ENCODE measurements around the gene ACER2.
A peak's percentile ranks its signal among the peaks of the same experiment; 100 is the strongest.
"Not testable (repeated sequence)": the region's sequence is repeated elsewhere in the genome, so short reads cannot be mapped to it uniquely, and the experiment has no call there.

ACER2 gene

GRCh38 chr9:19404283-19405075, 4.3 kb upstream of the ACER2 start:
- DNase-seq (ENCODE audit: low read depth, low spot score): no peak
- H3K4me3 ChIP-seq (ENCODE audit: low read length): no peak overlapping the region

GRCh38 chr9:19405771-19406170, 3.0 kb upstream of the ACER2 start:
- no peak for DNase-seq (ENCODE audit: low read depth, low spot score)
- H3K4me3 ChIP-seq (ENCODE audit: low read length): no peak overlapping the region

- DNase-seq (ENCODE audit: low read depth, low spot score): no peak
- no peak overlapping the region for H3K4me3 ChIP-seq (ENCODE audit: low read length)
Observed at GRCh38 chr9:19408316-19408692, 505 bp upstream of the ACER2 start.

- no peak for DNase-seq (ENCODE audit: low read depth, low spot score)
- H3K4me3 ChIP-seq (ENCODE audit: low read length): peak overlapping the region; percentile 89
Observed at GRCh38 chr9:19409401-19410194, 789 bp downstream of the ACER2 start.

- DNase-seq (ENCODE audit: low read depth, low spot score): no peak
- H3K4me3 ChIP-seq (ENCODE audit: low read length): peak overlapping the region; percentile 89; the same call in 1 of the 2 replicates
Observed at GRCh38 chr9:19410195-19410503, 1.3 kb downstream of the ACER2 start.

GRCh38 chr9:19410594-19410993, 1.8 kb downstream of the ACER2 start:
- DNase-seq (ENCODE audit: low read depth, low spot score): no peak
- no peak overlapping the region for H3K4me3 ChIP-seq (ENCODE audit: low read length)

- DNase-seq (ENCODE audit: low read depth, low spot score): no peak
- no peak overlapping the region for H3K4me3 ChIP-seq (ENCODE audit: low read length)
Observed at GRCh38 chr9:19411316-19411715, 2.5 kb downstream of the ACER2 start.

GRCh38 chr9:19413456-19413855, 4.6 kb downstream of the ACER2 start:
- DNase-seq (ENCODE audit: low read depth, low spot score); H3K4me3 ChIP-seq (ENCODE audit: low read length): not testable (repeated sequence)

- H3K4me3 ChIP-seq (ENCODE audit: low read length): no peak overlapping the region
- no peak for DNase-seq (ENCODE audit: low read depth, low spot score)
Observed at GRCh38 chr9:19416143-19416542, 7.3 kb downstream of the ACER2 start.

- no peak overlapping the region for H3K4me3 ChIP-seq (ENCODE audit: low read length)
- DNase-seq (ENCODE audit: low read depth, low spot score): no peak
Observed at GRCh38 chr9:19420877-19421276, 12.1 kb downstream of the ACER2 start.

- DNase-seq (ENCODE audit: low read depth, low spot score): no peak
- no peak overlapping the region for H3K4me3 ChIP-seq (ENCODE audit: low read length)
Observed at GRCh38 chr9:19423163-19423562, 14.4 kb downstream of the ACER2 start.

GRCh38 chr9:19424176-19424779, 15.5 kb downstream of the ACER2 start:
- H3K4me3 ChIP-seq (ENCODE audit: low read length): no peak overlapping the region
- no peak for DNase-seq (ENCODE audit: low read depth, low spot score)

- no peak overlapping the region for H3K4me3 ChIP-seq (ENCODE audit: low read length)
- DNase-seq (ENCODE audit: low read depth, low spot score): no peak
Observed at GRCh38 chr9:19429595-19429994, 20.8 kb downstream of the ACER2 start.

- DNase-seq (ENCODE audit: low read depth, low spot score): no peak
- no peak overlapping the region for H3K4me3 ChIP-seq (ENCODE audit: low read length)
Observed at GRCh38 chr9:19430201-19430760, 21.5 kb downstream of the ACER2 start.

GRCh38 chr9:19431361-19432171, 22.8 kb downstream of the ACER2 start:
- no peak overlapping the region for H3K4me3 ChIP-seq (ENCODE audit: low read length)
- no peak for DNase-seq (ENCODE audit: low read depth, low spot score)

GRCh38 chr9:19432473-19432872, 23.7 kb downstream of the ACER2 start:
- DNase-seq (ENCODE audit: low read depth, low spot score): no peak
- H3K4me3 ChIP-seq (ENCODE audit: low read length): no peak overlapping the region

GRCh38 chr9:19433729-19434128, 24.9 kb downstream of the ACER2 start:
- not testable (repeated sequence) for H3K4me3 ChIP-seq (ENCODE audit: low read length); DNase-seq (ENCODE audit: low read depth, low spot score)

GRCh38 chr9:19440376-19440775, 31.6 kb downstream of the ACER2 start:
- no peak for DNase-seq (ENCODE audit: low read depth, low spot score)
- H3K4me3 ChIP-seq (ENCODE audit: low read length): no peak overlapping the region
